A549 treated with Hydrocortisone at 1 μM for 4 hours (cell line): ENCODE data around the gene GAS2L2. TPM values are rescaled to one million over a fixed set of nuclear protein-coding genes. Genes with fewer than 3 reads are reported as not detected.

Source experiments
- total RNA-seq: library from RNA; stranded (reverse); fragments of 200-300 nt; extraction: Qiagen RNA extraction; gene quantifications from 5 replicates; pipeline ENCODE4 v1.2.3, GENCODE V29; 2022

The GAS2L2 gene
- total RNA-seq: 0.05 to 0.16 TPM (median 0.07 TPM) in 5 replicates

DNA sequence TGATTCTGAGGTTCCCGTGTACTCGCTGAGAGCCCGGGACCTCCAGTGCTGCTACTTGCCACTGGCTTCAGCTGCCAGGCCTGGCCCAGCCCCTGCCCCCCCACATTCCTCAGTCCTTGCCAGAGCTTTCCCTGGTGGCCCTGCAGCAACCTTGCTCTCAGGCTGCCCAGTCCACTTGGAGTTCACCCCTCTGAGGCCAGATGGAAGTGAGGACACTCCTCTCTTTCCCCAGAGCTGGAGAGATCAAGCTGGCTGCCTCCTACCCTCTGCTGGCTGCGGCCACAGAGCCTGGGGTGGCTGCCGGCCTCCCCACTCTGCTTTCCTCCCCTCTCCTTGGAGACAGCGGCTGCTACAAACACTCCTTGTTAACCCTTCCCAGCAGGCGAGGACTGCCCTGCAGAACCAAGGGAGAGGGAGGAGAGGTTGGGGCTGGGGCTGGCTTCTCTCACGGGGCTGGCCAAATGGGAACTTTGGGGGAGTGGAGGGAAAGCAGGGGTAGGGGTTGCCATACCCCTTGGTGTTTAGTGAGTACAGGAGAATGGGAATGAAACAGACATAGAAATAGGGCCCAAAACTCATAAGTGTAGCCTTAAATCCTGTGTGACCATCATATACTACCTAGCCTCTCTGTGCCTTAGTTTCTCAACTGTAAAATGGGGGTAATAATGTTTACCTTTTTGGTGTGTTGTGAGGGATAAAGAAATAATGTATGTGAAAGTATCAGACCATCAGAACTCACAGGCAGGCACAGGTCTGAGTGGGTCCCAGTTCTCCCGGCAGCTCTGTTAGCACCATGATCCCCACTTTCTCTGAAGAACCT lies at the start of gene GAS2L2:
GAS2L2 (minus strand) TSS at position 295 of the 820 bp plus-strand sequence. CDS start 389 bp downstream, outside the sequence.

GRCh38 chr17:35795007-35795870 lies 42.2 kb upstream of the GAS2L2 start, which contains the start of gene MMP28:
TSS of gene MMP28 (minus strand) at chr17:35795641. CDS start at chr17:35795377, 264 bp downstream.

GRCh38 chr17:35760587-35760986 lies 7.5 kb upstream of the GAS2L2 start, which contains the start of gene C17orf50:
TSS of gene C17orf50 (plus strand) at chr17:35760887. CDS start at chr17:35760942, 55 bp downstream.

GRCh38 chr17:35731239-35731916 lies 21.7 kb downstream of the GAS2L2 start, which contains the start of gene RASL10B:
TSS of gene RASL10B (plus strand) at chr17:35731639. CDS start at chr17:35735185, 3,546 bp downstream.

Other genes with a start within 250 kb of the GAS2L2 start
- not detected in 5 replicates for gene SLFN12L, start 215.6 kb downstream of the GAS2L2 start, total RNA-seq
- gene SLFN14, start 192.4 kb downstream of the GAS2L2 start, total RNA-seq: not detected in 5 replicates
- 8.2 to 9.8 TPM (median 9.0 TPM) in 5 replicates for gene PEX12, start 174.7 kb downstream of the GAS2L2 start, total RNA-seq
- 119 to 174 TPM (median 133 TPM) in 5 replicates for gene AP2B1, start 165.9 kb downstream of the GAS2L2 start, total RNA-seq
- 0.13 to 0.15 TPM (median 0.14 TPM) in 5 replicates for gene RASL10B, start 21.6 kb downstream of the GAS2L2 start, total RNA-seq
- 0.23 to 0.44 TPM (median 0.41 TPM) in 4 of 5 replicates, not detected in the other for gene C17orf50, start 7.6 kb upstream of the GAS2L2 start, total RNA-seq
- 5.2 to 8.2 TPM (median 6.7 TPM) in 5 replicates for gene MMP28, start 42.4 kb upstream of the GAS2L2 start, total RNA-seq
- gene TAF15, start 56.2 kb upstream of the GAS2L2 start, total RNA-seq: 198 to 262 TPM (median 206 TPM) in 5 replicates
- not detected in 5 replicates for gene HEATR9, start 115.7 kb upstream of the GAS2L2 start, total RNA-seq
- 0.76 to 1.5 TPM (median 1.3 TPM) in 5 replicates for gene CCL5, start 127.1 kb upstream of the GAS2L2 start, total RNA-seq
- gene RDM1, start 177.5 kb upstream of the GAS2L2 start, total RNA-seq: 2.4 to 3.0 TPM (median 2.8 TPM) in 5 replicates
- gene LYZL6, start 190.5 kb upstream of the GAS2L2 start, total RNA-seq: not detected in 5 replicates
- not detected in 5 replicates for gene CCL16, start 228.3 kb upstream of the GAS2L2 start, total RNA-seq
- not detected in 5 replicates for gene CCL14, start 233.5 kb upstream of the GAS2L2 start, total RNA-seq
- gene CCL15, start 248.3 kb upstream of the GAS2L2 start, total RNA-seq: 0.09 to 0.13 TPM in 2 of 5 replicates, not detected in the others